LHCN-M2 (cell line): ENCODE results near the gene RAD1. TPM values are rescaled to one million over a fixed set of nuclear protein-coding genes. Genes with fewer than 3 reads are reported as not detected.

Experiments
- DNase-seq: peaks from one replicate; pipeline ENCODE4 v3.0.0-alpha.2; 2012; ENCODE audit warnings: low read depth
- total RNA-seq: library from RNA; depleted of rRNA; stranded (reverse); fragments of >200 nt; gene quantifications from 2 replicates; pipeline ENCODE4 v1.2.3, GENCODE V29; 2014; rRNA removed

RAD1 gene
- total RNA-seq, 1 experiment from 2014 or later, result 30.2 TPM

DNA sequence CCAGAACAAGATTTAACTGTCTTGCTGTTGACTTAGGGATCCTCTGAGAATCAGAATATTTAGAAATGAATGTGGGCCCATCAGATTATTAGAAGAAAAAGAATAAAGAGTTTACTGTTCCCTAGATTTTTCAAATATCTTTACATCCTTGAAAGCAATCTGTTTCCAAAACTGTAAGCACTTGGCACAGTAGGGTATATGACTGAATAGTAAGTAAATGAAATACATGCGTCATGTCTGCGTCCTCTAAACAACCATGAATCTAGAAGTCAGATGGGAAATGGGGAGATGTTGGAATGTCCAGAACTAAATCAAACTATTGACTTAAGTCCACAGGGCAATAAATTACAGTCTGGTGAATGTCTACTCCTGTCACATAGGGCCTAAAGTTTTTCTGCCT lies 50.2 kb downstream of the RAD1 start:
- no peak for DNase-seq

DNA sequence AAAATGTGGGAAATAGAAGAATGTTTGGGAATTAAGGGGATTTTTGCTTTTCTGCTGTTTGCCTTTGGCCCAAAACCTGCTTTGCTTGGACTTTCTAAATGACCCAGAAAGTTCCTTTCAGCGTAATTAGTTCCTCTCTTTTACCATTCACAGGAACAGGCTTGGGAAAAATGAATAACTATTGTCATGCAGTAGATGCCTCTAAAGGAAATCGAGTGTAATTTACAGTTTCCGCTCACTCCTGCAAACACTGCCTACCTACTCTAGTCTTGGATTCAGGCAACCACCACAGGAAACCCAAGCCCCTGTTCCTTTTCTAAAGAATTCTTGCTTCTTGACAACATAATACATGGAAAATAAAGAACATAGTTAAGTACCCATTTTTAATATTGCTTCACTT lies 51.4 kb downstream of the RAD1 start:
- no peak for DNase-seq

DNA sequence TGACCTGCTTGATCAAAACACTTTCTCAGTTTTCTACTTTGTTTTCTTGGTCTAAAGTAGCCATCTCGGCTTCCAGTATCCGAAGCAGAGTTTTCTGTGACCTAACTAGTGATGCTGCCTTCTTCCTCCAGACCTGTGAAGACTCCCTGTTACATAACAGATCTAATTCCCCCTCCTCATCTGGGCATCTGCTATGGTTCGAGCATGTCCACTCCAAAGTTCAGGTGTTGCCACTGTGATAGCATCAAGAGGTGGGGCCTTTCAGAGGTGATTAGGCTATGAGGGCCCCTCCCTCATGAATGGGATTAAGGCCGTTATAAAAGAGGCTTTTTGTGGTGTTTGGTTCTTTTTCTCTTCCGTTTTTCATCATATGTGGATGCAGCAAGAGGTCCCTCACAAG lies 56.1 kb downstream of the RAD1 start:
- DNase-seq, result no peak

DNA sequence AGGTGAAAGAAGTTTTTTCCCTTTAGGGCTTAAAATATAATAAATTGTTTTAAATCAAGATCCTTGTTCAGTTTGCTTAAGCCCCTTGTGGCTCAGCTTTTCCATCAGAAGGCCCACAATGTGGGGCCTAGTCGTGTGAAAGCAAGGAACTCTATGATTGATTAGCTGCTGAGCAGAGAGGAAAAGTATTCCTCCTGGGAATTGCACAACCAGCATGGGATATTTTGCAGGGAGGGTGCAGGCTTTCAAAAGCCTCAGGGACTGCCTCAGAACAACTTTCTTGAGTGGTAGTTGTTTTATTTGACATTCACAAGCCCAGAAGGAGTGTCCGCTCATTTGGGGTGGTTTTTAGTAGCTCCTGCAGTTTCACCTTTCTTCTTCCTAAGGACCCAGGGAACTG lies 56.5 kb downstream of the RAD1 start:
- no peak for DNase-seq

DNA sequence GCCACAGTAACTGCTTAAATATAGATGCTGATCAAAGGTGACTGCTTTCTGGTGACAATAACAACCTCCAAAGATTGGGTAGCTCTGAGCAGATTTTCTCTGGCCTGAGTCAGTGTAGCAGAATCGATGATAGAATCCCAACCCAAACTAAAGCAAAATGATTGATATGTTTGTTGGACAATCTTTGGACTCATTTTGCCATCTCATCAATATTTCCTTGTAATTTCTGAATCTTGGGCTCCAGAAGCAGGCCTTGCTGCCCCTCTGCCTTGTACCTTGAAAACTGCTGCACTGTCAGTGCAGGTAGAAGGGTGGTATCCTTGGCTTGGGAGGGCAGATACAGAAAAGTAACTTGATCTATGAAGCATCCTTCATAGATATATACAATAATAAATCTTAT lies 57.4 kb downstream of the RAD1 start:
- no peak for DNase-seq

DNA sequence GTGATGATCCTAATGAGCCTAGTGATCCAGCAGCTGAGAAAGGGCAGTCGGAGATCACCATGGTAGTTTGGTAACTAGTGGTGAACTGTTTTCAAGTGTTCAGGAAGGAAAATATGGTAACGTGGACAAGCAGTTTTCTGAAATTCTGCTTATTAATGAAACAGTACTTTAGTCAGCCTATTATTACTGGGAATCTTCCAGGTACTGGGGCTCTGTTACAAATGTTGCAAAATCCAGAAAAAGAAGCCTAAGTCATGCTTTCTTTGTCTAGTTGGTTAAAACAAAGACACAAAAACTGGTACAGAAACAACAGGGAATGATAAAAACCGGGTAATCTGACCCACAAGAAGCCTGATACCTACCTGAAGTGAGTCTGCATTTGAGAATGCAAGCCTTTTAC lies 58.1 kb downstream of the RAD1 start:
- DNase-seq, result no peak

Other genes starting within 250 kb of the RAD1 start
- gene TTC23L, start 76.3 kb downstream of the RAD1 start, total RNA-seq, result not detected in 2 replicates
- 48.4 and 52.9 TPM in 2 replicates for gene BRIX1, start 207 bp upstream of the RAD1 start, total RNA-seq
- 18.9 and 23.6 TPM in 2 replicates for gene DNAJC21, start 14.1 kb upstream of the RAD1 start, total RNA-seq
- gene AGXT2, start 132.4 kb upstream of the RAD1 start, total RNA-seq, result not detected in 2 replicates